Vagina (tissue), 2 donors: ENCODE measurements around the gene KLHL13.

Experiments
- POLR2AphosphoS5 ChIP-seq, 2 donors: sonication (generic); formaldehyde crosslinking; IDR thresholded peaks; one replicate each; pipeline ENCODE4 v1.9.0; 2017; ENCODE audit warnings: antibody characterized with exemption in 2 of 2, mild to moderate bottlenecking in 2 of 2, low read depth in 1 of 2; ENCODE audit not compliant: insufficient read depth in 1 of 2
- TF ChIP-seq, protein P1 (sequence below), 3 experiments: fragments of 450-650 bp in 2 of 3; fragments of 200-600 bp in 1 of 3; sonication (generic) in 1 of 3; IDR thresholded peaks; one replicate each; pipeline ENCODE4 v1.5.1; 2017 to 2019; ENCODE audit warnings: antibody characterized with exemption in 3 of 3, mild to moderate bottlenecking in 2 of 3, moderate library complexity in 2 of 3

DNA sequence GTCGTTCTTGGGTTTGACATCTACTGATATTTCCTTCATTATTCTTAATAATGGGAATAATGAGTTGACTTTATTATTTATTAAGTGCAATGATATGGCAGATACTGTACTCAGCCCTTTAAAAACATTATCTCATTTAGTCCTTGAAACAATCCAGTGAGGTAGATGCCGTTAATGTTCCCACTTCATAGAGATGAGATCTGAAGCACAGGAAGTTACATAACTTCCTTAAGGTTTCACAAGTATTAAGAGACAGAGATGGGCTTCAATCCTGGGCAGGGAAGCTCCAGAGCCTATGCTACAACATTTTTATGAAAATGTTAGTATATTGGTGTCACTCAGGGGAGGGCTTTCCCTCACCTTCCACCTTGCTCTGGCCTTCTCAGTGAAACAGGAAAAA, 9.7 kb upstream of the KLHL13 start:
- TF ChIP-seq, protein P1, sequence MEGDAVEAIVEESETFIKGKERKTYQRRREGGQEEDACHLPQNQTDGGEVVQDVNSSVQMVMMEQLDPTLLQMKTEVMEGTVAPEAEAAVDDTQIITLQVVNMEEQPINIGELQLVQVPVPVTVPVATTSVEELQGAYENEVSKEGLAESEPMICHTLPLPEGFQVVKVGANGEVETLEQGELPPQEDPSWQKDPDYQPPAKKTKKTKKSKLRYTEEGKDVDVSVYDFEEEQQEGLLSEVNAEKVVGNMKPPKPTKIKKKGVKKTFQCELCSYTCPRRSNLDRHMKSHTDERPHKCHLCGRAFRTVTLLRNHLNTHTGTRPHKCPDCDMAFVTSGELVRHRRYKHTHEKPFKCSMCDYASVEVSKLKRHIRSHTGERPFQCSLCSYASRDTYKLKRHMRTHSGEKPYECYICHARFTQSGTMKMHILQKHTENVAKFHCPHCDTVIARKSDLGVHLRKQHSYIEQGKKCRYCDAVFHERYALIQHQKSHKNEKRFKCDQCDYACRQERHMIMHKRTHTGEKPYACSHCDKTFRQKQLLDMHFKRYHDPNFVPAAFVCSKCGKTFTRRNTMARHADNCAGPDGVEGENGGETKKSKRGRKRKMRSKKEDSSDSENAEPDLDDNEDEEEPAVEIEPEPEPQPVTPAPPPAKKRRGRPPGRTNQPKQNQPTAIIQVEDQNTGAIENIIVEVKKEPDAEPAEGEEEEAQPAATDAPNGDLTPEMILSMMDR (IDR thresholded peaks at IDR 0.05), result no peak
- TF ChIP-seq POLR2AphosphoS5 (IDR thresholded peaks at IDR 0.05; ENCODE audit: insufficient read depth in 1 of 2, low read depth in 1 of 2), result no peak
